Nephron progenitor cell (in vitro differentiated cells): ENCODE measurements around the gene DUS1L.
A peak's percentile ranks its signal among the peaks of the same experiment; 100 is the strongest.

ENCODE experiments used
- DNase-seq: peaks from one replicate; pipeline ENCODE4 v3.0.0; 2021
- H3K27ac Mint-ChIP-seq: 2 replicates; pipeline ENCODE4 v1.8.0; 2021; ENCODE audit warnings: mild to moderate bottlenecking, moderate library complexity, mixed read lengths
- H3K27me3 Mint-ChIP-seq: 2 replicates; pipeline ENCODE4 v1.8.0; 2021; ENCODE audit warnings: mild to moderate bottlenecking, low read depth, mixed read lengths; ENCODE audit not compliant: poor library complexity
- H3K36me3 Mint-ChIP-seq: 2 replicates; pipeline ENCODE4 v1.8.0; 2021; ENCODE audit warnings: low read depth, mixed read lengths
- H3K4me1 Mint-ChIP-seq: 2 replicates; pipeline ENCODE4 v1.8.0; 2021; ENCODE audit warnings: mixed read lengths
- H3K4me3 Mint-ChIP-seq: 2 replicates; pipeline ENCODE4 v1.8.0; 2021; ENCODE audit warnings: mild to moderate bottlenecking, moderate library complexity, mixed read lengths
- H3K9me3 Mint-ChIP-seq: 2 replicates; pipeline ENCODE4 v1.8.0; 2021; ENCODE audit warnings: mild to moderate bottlenecking, moderate library complexity, mixed read lengths
- CTCF ChIP-seq: fragments of 200-600 bp; sonication (generic); IDR thresholded peaks from 2 replicates; pipeline ENCODE4 v1.5.0; 2021; ENCODE audit warnings: antibody characterized with exemption

Gene DUS1L

GRCh38 chr17:82065638-82066303, at the start of gene DUS1L:
Gene DUS1L, minus strand, starts transcription at chr17:82065804. Its CDS starts 745 bp downstream, at chr17:82065059.
- peaks cover 19% of the 10 kb centered on the region for H3K27me3 Mint-ChIP-seq
- H3K36me3 Mint-ChIP-seq: no peaks in the 10 kb centered on the region
- DNase-seq: peak; percentile 77
- TF ChIP-seq CTCF: no peak
- H3K4me1 Mint-ChIP-seq: peaks cover 4% of the 10 kb centered on the region
- peak within 1 kb of the TSS; percentile 83 for H3K4me3 Mint-ChIP-seq
- H3K9me3 Mint-ChIP-seq: no peaks in the 10 kb centered on the region
- H3K27ac Mint-ChIP-seq: no peak within 1 kb of the TSS

GRCh38 chr17:82114872-82115271, 49.3 kb upstream of the DUS1L start:
- Mint-ChIP-seq H3K4me1 (peaks cover 65% of the 10 kb centered on the region), H3K4me3 (no peak overlapping the region), H3K9me3 (no peaks in the 10 kb centered on the region), H3K27ac (no peak overlapping the region), H3K36me3 (peaks cover 27% of the 10 kb centered on the region), H3K27me3 (no peaks in the 10 kb centered on the region)
- TF ChIP-seq CTCF: no peak
- no peak for DNase-seq

GRCh38 chr17:82114447-82114846, 48.8 kb upstream of the DUS1L start:
- Mint-ChIP-seq H3K27ac (peak overlapping the region; percentile 59), H3K4me1 (peaks cover 61% of the 10 kb centered on the region), H3K36me3 (peaks cover 27% of the 10 kb centered on the region), H3K9me3 (no peaks in the 10 kb centered on the region), H3K4me3 (no peak overlapping the region), H3K27me3 (no peaks in the 10 kb centered on the region)
- TF ChIP-seq CTCF: no peak
- DNase-seq: no peak

GRCh38 chr17:82113941-82114340, 48.3 kb upstream of the DUS1L start:
- Mint-ChIP-seq H3K27me3 (no peaks in the 10 kb centered on the region), H3K9me3 (no peaks in the 10 kb centered on the region), H3K27ac (peak overlapping the region; percentile 59), H3K36me3 (peaks cover 32% of the 10 kb centered on the region), H3K4me3 (peak overlapping the region; percentile 15), H3K4me1 (peaks cover 61% of the 10 kb centered on the region)
- DNase-seq: no peak
- TF ChIP-seq CTCF: no peak

GRCh38 chr17:82113422-82113821, 47.8 kb upstream of the DUS1L start:
- H3K27ac Mint-ChIP-seq: peak overlapping the region; percentile 59
- no peak for TF ChIP-seq CTCF
- H3K9me3 Mint-ChIP-seq: no peaks in the 10 kb centered on the region
- H3K36me3 Mint-ChIP-seq: peaks cover 37% of the 10 kb centered on the region
- H3K27me3 Mint-ChIP-seq: no peaks in the 10 kb centered on the region
- no peak overlapping the region for H3K4me3 Mint-ChIP-seq
- no peak for DNase-seq
- peaks cover 61% of the 10 kb centered on the region for H3K4me1 Mint-ChIP-seq

- Mint-ChIP-seq H3K9me3 (no peaks in the 10 kb centered on the region), H3K27ac (no peak overlapping the region), H3K27me3 (no peaks in the 10 kb centered on the region), H3K4me1 (peaks cover 61% of the 10 kb centered on the region), H3K36me3 (peaks cover 38% of the 10 kb centered on the region), H3K4me3 (no peak overlapping the region)
- DNase-seq: no peak
- TF ChIP-seq CTCF: no peak
These were observed 47.3 kb upstream of the DUS1L start for GRCh38 chr17:82112914-82113311.
